HFF-Myc (cell line): Measurements from ENCODE around the gene SLC26A1.

Experiments used
- DNase-seq: peaks from one replicate; pipeline ENCODE4 v3.0.0-alpha.2; 2011; ENCODE audit warnings: low read depth; ENCODE audit errors: extremely low read depth
- H3K4me3 ChIP-seq: replicated peaks from 2 replicates; pipeline ENCODE4 v1.5.1; 2011; ENCODE audit warnings: low read depth, mild to moderate bottlenecking, control low read depth, low read length
- CTCF ChIP-seq: IDR thresholded peaks from 2 replicates; pipeline ENCODE4 v1.5.1; 2012; ENCODE audit warnings: mild to moderate bottlenecking, low read depth, low read length, control low read depth; ENCODE audit errors: missing control alignments

Gene SLC26A1

GRCh38 chr4:1032861-1033260 lies 39.7 kb upstream of the SLC26A1 start:
- H3K4me3 ChIP-seq = no peak overlapping the region
- no peak for TF ChIP-seq CTCF
- DNase-seq = no peak

GRCh38 chr4:1031956-1032795 lies 39.0 kb upstream of the SLC26A1 start:
- DNase-seq = no peak
- no peak for TF ChIP-seq CTCF
- no peak overlapping the region for H3K4me3 ChIP-seq

- no peak overlapping the region for H3K4me3 ChIP-seq
- DNase-seq = no peak
- TF ChIP-seq CTCF = no peak
Observed at GRCh38 chr4:1031346-1031745, 38.1 kb upstream of the SLC26A1 start.

GRCh38 chr4:1030559-1030958 lies 37.4 kb upstream of the SLC26A1 start:
- DNase-seq = no peak
- H3K4me3 ChIP-seq = no peak overlapping the region
- no peak for TF ChIP-seq CTCF

GRCh38 chr4:1030031-1030430 lies 36.8 kb upstream of the SLC26A1 start:
- no peak overlapping the region for H3K4me3 ChIP-seq
- TF ChIP-seq CTCF = no peak
- no peak for DNase-seq

GRCh38 chr4:1029529-1029928 lies 36.3 kb upstream of the SLC26A1 start:
- no peak for DNase-seq

More at GRCh38 chr4:1029529-1029928, 36.3 kb upstream of the SLC26A1 start:
- no peak for TF ChIP-seq CTCF
- no peak overlapping the region for H3K4me3 ChIP-seq
